Ovary (tissue), 9 donors: ENCODE results near the gene ADPRHL1. TPM values are rescaled to one million over a fixed set of nuclear protein-coding genes. Genes with fewer than 3 reads are reported as not detected.

Experiments used
- DNase-seq, 5 donors: peaks; one replicate each; pipeline ENCODE4 v3.0.0-alpha.2; 2019 to 2020
- H3K27ac ChIP-seq, 2 donors: fragments of 200-600 bp; one replicate each; pipeline versions ENCODE4 v1.5.1 to v1.8.0; 2019 to 2022
- H3K27me3 ChIP-seq: fragments of 200-600 bp; one replicate; pipeline ENCODE4 v1.8.0; 2022
- H3K36me3 ChIP-seq: fragments of 200-600 bp; sonication (generic); one replicate; pipeline ENCODE4 v1.5.1; 2019
- H3K4me1 ChIP-seq: one replicate; pipeline ENCODE4 v1.8.1; 2013; ENCODE audit warnings: mild to moderate bottlenecking, moderate library complexity; ENCODE audit not compliant: insufficient read depth
- H3K4me3 ChIP-seq: fragments of 200-600 bp; sonication (generic); one replicate; pipeline ENCODE4 v1.5.1; 2017
- H3K9me3 ChIP-seq, 2 donors: fragments of 200-600 bp in 1 of 2; sonication (generic) in 1 of 2; one replicate each; pipeline versions ENCODE4 v1.5.1 to v1.8.1; 2013 to 2019; ENCODE audit warnings: mild to moderate bottlenecking in 1 of 2, moderate library complexity in 1 of 2
- EP300 ChIP-seq: sonication (generic); formaldehyde crosslinking; IDR thresholded peaks from one replicate; pipeline ENCODE4 v1.6.1; 2017; ENCODE audit warnings: antibody characterized with exemption
- POLR2A ChIP-seq: fragments of 450-650 bp; IDR thresholded peaks from one replicate; pipeline ENCODE4 v1.6.1; 2017; ENCODE audit warnings: antibody characterized with exemption, mild to moderate bottlenecking, moderate library complexity
- WGBS, 3 donors: extraction: QIAGEN DNeasy Blood & Tissue Kit in 1 of 3; methylation state at CpG; one replicate each; pipeline versions ENCODE4 v1.1.5 to v1.1.7; 2013 to 2017; 5-methylcytosine and 5-hydroxymethylcytosine counted together
- intact Hi-C, 4 donors: fragments of 100-400 bp; cut with DNase I; formaldehyde crosslinking; loops; one replicate each; pipeline versions ENCODE4 v1.11.0 to v1.15.1; 2022 to 2023
- polyA plus RNA-seq, 2 donors: library from polyadenylated mRNA; stranded (reverse); fragments of 200-250 nt in 1 of 2; fragments of 350-450 nt in 1 of 2; fragmentation: Illumina TruSeq in 1 of 2; extraction: RNeasy Lipid Tissue Mini Kit (QIAGEN cat#74804) in 1 of 2; gene quantifications; one replicate each; pipeline ENCODE4 v1.2.3, GENCODE V29; 2013 to 2014
- total RNA-seq, 7 donors: library from RNA; depleted of rRNA in 2 of 7; stranded (reverse); fragments of >200 nt in 2 of 7; fragmentation: NEBNext Ultra II Directional in 3 of 7; extraction: Animal tissue kit (Norgen Biotek cat#: 25700) in 3 of 7; gene quantifications; one replicate each; pipeline versions ENCODE4 v1.1.0 to v1.2.4, GENCODE V29; 2016 to 2023
- TF ChIP-seq, protein P1 (sequence below), 3 donors: fragments of 450-650 bp in 2 of 3; fragments of 200-600 bp in 1 of 3; IDR thresholded peaks; one replicate each; pipeline versions ENCODE4 v1.5.1 to v1.8.0; 2016 to 2022; ENCODE audit warnings: antibody characterized with exemption in 3 of 3, mild to moderate bottlenecking in 1 of 3
- donor health status: DM: no; HTN: no; CAD: no; lungs with moderate emphysema.
- donor health status: DM: no; HTN: no; CAD: no.
- donor health status: Bipolar disorder and iron deficiency.
- donor health status: DM: yes; HTN: yes; CAD: no.
- donor health status: DM: no; HTN: no; CAD: no.
- donor health status: DM: yes; HTN: yes; CAD: no.

Gene ADPRHL1
- total and polyA plus RNA-seq, 9 donors: 1.6 to 5.0 (median 2.2) TPM

DNA sequence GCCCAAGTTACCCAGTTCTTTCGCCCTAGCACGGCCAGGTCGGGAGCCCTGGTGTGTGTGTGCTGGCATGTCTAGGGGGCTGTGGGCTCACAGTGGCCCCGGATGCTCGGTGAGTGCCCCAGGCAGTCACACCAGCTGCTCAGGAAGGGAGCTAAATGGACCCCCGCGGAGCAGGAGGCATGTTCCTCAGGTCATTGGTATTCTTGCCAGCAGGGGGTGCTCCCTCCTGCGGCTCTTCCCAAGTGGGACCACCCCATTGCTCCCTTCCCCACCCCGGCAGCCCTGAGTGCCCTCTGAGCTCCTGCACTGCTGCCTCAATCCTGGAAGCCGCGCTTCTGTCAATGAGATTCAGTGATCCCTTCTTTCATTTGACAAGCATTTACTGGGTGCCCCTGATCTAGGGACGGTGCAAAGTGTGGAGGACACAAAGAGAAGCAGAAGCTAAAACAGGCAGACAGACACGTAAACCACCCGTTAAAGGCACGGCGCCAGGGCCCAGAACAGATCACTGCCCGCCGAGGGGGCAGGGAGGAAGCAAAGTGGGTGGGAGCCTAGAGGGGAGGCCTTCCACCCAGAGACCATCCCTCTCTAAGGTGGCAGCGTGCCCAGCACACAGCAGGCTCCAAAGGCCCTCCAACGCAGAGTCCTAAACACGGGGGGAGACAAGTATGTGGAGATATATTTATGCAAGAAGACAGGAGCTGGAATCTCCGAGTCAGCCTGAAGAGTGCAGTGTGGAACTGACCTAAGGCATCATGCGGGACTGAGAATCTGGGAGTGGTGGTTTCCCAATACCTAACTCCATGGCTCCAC, 5.2 kb upstream of the ADPRHL1 start:
- 34 to 45% (median 41%) methylated on average over 23 of the region's 23 CpGs for WGBS, 3 donors
- peaks cover 1% of the 10 kb centered on the region for H3K4me1 ChIP-seq
- TF ChIP-seq EP300 (no peak), POLR2A (no peak)
- TF ChIP-seq, protein P1, sequence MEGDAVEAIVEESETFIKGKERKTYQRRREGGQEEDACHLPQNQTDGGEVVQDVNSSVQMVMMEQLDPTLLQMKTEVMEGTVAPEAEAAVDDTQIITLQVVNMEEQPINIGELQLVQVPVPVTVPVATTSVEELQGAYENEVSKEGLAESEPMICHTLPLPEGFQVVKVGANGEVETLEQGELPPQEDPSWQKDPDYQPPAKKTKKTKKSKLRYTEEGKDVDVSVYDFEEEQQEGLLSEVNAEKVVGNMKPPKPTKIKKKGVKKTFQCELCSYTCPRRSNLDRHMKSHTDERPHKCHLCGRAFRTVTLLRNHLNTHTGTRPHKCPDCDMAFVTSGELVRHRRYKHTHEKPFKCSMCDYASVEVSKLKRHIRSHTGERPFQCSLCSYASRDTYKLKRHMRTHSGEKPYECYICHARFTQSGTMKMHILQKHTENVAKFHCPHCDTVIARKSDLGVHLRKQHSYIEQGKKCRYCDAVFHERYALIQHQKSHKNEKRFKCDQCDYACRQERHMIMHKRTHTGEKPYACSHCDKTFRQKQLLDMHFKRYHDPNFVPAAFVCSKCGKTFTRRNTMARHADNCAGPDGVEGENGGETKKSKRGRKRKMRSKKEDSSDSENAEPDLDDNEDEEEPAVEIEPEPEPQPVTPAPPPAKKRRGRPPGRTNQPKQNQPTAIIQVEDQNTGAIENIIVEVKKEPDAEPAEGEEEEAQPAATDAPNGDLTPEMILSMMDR (IDR thresholded peaks at IDR 0.05): no peak
- intact Hi-C loops: no loop called here
- H3K27me3 ChIP-seq: no peaks in the 10 kb centered on the region
- no peak overlapping the region for H3K4me3 ChIP-seq
- H3K36me3 ChIP-seq: no peaks in the 10 kb centered on the region
- no peak overlapping the region for H3K27ac ChIP-seq
- DNase-seq: peak in 1 of 5 donors; percentile 43
- no peaks in the 10 kb centered on the region for H3K9me3 ChIP-seq

DNA sequence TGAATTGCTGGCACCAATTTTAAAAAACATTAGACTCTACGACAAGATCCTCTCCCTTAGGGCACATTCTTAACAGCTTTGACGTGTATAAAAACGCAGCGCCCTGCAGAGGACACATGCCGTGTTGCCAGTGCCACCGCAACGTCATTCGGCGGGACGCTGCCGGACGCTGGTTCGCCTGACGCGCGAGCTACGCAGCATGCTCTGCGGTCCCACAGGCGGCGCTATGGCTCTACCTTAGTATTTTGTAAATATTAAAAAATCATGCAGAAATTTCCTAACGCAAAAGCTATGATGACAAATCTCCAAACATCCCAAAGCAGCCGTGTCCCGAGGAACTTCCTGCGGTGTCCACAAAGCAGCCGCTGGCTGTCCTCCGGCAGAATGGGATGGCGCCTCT, 4.2 kb upstream of the ADPRHL1 start:
- no peak for TF ChIP-seq POLR2A
- no peak for TF ChIP-seq EP300
- TF ChIP-seq, protein P1 (IDR thresholded peaks at IDR 0.05): no peak
- H3K36me3 ChIP-seq: no peaks in the 10 kb centered on the region
- WGBS, 3 donors: 87 to 89% (median 88%) methylated on average over 27 of the region's 27 CpGs
- no peak overlapping the region for H3K27ac ChIP-seq
- intact Hi-C loops: no loop called here
- no peak for DNase-seq
- peaks cover 1% of the 10 kb centered on the region for H3K4me1 ChIP-seq
- no peaks in the 10 kb centered on the region for H3K9me3 ChIP-seq
- H3K27me3 ChIP-seq: no peaks in the 10 kb centered on the region
- no peak overlapping the region for H3K4me3 ChIP-seq

DNA sequence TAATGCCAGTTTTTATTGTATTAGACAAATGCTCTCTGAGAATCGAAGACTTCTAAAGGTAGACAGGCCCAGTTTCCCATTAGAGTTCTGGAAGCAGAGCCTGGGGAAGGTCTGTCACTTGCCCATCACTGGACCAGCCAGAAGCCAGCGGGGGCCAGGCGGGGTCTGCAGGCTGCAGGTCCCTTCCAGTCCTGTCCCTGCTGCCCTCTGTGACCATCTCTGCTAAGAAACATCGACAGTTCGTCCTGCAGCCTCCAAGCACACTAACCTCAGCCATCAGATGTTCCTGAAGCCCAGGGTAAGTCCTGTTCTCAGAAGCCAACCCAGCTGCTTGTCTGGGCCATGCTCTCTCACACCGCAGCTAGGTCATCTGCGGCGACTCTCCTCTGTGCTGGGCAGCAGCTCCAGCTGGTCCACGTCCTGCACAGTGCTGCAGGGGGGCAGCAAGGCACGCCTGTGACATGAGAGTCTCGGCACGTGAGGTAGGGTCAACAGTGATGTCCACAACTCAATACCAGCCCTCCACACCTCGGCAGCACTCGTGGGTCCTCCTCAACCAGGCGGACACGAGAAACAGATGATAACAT, 2.9 kb upstream of the ADPRHL1 start:
- H3K36me3 ChIP-seq: no peaks in the 10 kb centered on the region
- no peak for DNase-seq
- TF ChIP-seq POLR2A (no peak), EP300 (no peak)
- TF ChIP-seq, protein P1 (IDR thresholded peaks at IDR 0.05): no peak

DNA sequence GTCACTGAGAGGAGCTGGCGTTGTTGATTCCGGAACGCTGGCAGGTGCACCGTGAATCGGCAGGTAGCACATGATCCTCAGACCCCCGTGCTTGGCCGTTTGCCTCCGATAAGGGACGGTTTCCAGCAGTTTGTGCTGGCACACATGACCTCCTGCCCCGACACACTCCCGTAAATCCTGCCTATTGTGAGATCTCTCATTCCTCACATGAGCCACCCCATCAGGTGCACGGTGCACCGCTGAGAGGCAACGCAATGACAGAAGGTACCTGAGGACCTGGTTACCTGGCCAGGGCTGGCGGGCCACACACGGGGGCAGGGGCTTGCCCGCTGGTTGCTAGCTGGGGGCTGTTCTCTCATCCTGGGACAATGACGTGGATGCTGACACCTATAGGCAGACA, 2.1 kb upstream of the ADPRHL1 start:
- Histone ChIP-seq H3K36me3 (no peaks in the 10 kb centered on the region), H3K27ac (no peak overlapping the region), H3K9me3 (no peaks in the 10 kb centered on the region), H3K27me3 (no peaks in the 10 kb centered on the region), H3K4me3 (no peak overlapping the region), H3K4me1 (peaks cover 1% of the 10 kb centered on the region)
- WGBS, 3 donors: 87 to 90% (median 87%) methylated on average over 18 of the region's 18 CpGs
- TF ChIP-seq POLR2A: no peak
- TF ChIP-seq, protein P1 (IDR thresholded peaks at IDR 0.05): no peak
- no peak for TF ChIP-seq EP300
- intact Hi-C loops: no loop called here
- no peak for DNase-seq

More for the DNA sequence above, 2.9 kb upstream of the ADPRHL1 start:
- intact Hi-C loops: no loop called here
- H3K4me1 ChIP-seq: peaks cover 1% of the 10 kb centered on the region
- no peaks in the 10 kb centered on the region for H3K27me3 ChIP-seq
- no peaks in the 10 kb centered on the region for H3K9me3 ChIP-seq
- H3K4me3 ChIP-seq: no peak overlapping the region
- H3K27ac ChIP-seq: no peak overlapping the region
- 89 to 93% (median 91%) methylated on average over 16 of the region's 16 CpGs for WGBS, 3 donors
